Neutrophil (primary cell): Measurements from ENCODE around the gene MYO15A.

Experiments
- H3K27ac ChIP-seq: fragments of 200-600 bp; sonication (generic); 2 replicates; pipeline ENCODE4 v1.5.1; 2016; ENCODE audit warnings: mild to moderate bottlenecking, moderate library complexity
- H3K27me3 ChIP-seq: fragments of 200-600 bp; sonication (generic); 2 replicates; pipeline ENCODE4 v1.6.0; 2016; ENCODE audit warnings: mild to moderate bottlenecking
- H3K36me3 ChIP-seq: fragments of 200-600 bp; sonication (generic); 2 replicates; pipeline ENCODE4 v1.5.1; 2017
- H3K4me1 ChIP-seq, 2 experiments: fragments of 200-600 bp in 1 of 2; sonication (generic) in 1 of 2; 1 replicate in 1 of 2; 2 replicates in 1 of 2; pipeline versions ENCODE4 v1.5.1 to v1.6.1; 2013 to 2016; ENCODE audit warnings: low read depth in 1 of 2, low read length in 1 of 2, mild to moderate bottlenecking in 1 of 2, moderate library complexity in 1 of 2; ENCODE audit not compliant: control insufficient read depth in 1 of 2, insufficient read depth in 1 of 2
- H3K4me3 ChIP-seq, 2 experiments: fragments of 200-600 bp in 1 of 2; sonication (generic) in 1 of 2; 1 replicate in 1 of 2; 2 replicates in 1 of 2; pipeline ENCODE4 v1.5.1; 2013 to 2016; ENCODE audit warnings: low read depth in 1 of 2, low read length in 1 of 2, mild to moderate bottlenecking in 1 of 2, moderate library complexity in 1 of 2
- H3K9me3 ChIP-seq: fragments of 200-600 bp; sonication (generic); 2 replicates; pipeline ENCODE4 v1.5.1; 2016
- TF ChIP-seq, protein P1 (sequence below): fragments of 200-600 bp; sonication (generic); IDR thresholded peaks from 2 replicates; pipeline ENCODE4 v1.5.1; 2016; ENCODE audit warnings: antibody characterized with exemption

Gene MYO15A

DNA sequence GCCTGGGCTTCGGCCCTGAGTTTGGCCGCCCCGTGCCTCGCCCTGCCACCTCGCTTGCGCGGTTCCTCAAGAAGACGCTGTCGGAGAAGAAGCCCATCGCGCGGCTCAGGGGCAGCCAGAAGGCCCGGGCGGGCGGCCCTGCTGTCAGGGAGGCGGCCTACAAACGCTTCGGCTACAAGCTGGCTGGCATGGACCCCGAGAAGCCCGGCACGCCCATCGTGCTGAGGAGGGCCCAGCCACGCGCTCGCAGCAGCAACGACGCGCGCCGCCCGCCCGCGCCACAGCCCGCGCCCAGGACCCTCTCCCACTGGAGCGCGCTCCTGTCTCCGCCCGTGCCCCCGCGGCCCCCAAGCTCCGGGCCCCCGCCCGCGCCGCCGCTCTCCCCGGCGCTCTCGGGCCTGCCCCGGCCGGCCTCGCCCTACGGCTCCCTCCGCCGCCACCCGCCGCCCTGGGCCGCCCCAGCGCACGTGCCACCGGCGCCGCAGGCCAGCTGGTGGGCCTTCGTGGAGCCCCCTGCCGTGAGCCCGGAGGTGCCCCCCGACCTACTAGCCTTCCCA is 12.0 kb downstream of the MYO15A start:
- H3K27me3 ChIP-seq: no peaks in the 10 kb centered on the region
- no peaks in the 10 kb centered on the region for H3K36me3 ChIP-seq
- H3K4me3 ChIP-seq: no peak overlapping the region
- no peaks in the 10 kb centered on the region for H3K4me1 ChIP-seq
- no peaks in the 10 kb centered on the region for H3K9me3 ChIP-seq
- TF ChIP-seq, protein P1, sequence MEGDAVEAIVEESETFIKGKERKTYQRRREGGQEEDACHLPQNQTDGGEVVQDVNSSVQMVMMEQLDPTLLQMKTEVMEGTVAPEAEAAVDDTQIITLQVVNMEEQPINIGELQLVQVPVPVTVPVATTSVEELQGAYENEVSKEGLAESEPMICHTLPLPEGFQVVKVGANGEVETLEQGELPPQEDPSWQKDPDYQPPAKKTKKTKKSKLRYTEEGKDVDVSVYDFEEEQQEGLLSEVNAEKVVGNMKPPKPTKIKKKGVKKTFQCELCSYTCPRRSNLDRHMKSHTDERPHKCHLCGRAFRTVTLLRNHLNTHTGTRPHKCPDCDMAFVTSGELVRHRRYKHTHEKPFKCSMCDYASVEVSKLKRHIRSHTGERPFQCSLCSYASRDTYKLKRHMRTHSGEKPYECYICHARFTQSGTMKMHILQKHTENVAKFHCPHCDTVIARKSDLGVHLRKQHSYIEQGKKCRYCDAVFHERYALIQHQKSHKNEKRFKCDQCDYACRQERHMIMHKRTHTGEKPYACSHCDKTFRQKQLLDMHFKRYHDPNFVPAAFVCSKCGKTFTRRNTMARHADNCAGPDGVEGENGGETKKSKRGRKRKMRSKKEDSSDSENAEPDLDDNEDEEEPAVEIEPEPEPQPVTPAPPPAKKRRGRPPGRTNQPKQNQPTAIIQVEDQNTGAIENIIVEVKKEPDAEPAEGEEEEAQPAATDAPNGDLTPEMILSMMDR: no peak
- H3K27ac ChIP-seq: no peak overlapping the region

DNA sequence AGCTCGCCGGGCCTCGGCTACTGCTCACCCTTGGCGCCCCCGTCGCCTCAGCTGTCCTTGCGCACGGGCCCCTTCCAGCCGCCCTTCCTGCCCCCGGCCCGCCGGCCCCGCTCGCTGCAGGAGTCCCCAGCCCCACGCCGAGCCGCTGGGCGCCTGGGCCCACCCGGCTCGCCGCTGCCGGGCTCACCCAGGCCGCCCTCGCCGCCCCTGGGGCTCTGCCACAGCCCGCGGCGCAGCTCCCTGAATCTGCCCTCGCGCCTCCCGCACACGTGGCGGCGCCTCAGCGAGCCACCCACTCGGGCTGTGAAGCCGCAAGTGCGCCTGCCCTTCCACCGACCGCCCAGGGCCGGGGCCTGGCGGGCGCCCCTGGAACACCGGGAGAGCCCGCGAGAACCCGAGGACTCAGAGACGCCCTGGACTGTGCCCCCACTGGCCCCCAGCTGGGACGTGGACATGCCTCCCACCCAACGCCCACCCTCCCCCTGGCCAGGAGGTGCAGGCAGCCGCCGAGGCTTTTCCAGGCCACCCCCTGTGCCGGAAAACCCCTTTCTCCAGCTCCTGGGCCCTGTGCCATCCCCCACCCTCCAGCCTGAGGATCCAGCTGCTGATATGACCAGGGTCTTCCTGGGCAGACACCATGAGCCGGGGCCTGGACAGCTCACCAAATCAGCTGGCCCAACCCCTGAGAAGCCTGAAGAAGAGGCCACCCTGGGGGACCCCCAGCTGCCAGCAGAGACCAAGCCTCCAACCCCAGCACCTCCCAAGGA is 12.8 kb downstream of the MYO15A start:
- Histone ChIP-seq H3K36me3 (no peaks in the 10 kb centered on the region), H3K9me3 (no peaks in the 10 kb centered on the region), H3K4me3 (no peak overlapping the region), H3K27ac (no peak overlapping the region), H3K27me3 (no peaks in the 10 kb centered on the region), H3K4me1 (no peaks in the 10 kb centered on the region)
- TF ChIP-seq, protein P1: no peak

GRCh38 chr17:18122990-18123753 is 14.6 kb downstream of the MYO15A start:
- H3K27me3 ChIP-seq: no peaks in the 10 kb centered on the region
- no peak overlapping the region for H3K27ac ChIP-seq
- no peaks in the 10 kb centered on the region for H3K4me1 ChIP-seq
- no peak overlapping the region for H3K4me3 ChIP-seq
- H3K36me3 ChIP-seq: no peaks in the 10 kb centered on the region
- no peaks in the 10 kb centered on the region for H3K9me3 ChIP-seq
- TF ChIP-seq, protein P1: no peak

DNA sequence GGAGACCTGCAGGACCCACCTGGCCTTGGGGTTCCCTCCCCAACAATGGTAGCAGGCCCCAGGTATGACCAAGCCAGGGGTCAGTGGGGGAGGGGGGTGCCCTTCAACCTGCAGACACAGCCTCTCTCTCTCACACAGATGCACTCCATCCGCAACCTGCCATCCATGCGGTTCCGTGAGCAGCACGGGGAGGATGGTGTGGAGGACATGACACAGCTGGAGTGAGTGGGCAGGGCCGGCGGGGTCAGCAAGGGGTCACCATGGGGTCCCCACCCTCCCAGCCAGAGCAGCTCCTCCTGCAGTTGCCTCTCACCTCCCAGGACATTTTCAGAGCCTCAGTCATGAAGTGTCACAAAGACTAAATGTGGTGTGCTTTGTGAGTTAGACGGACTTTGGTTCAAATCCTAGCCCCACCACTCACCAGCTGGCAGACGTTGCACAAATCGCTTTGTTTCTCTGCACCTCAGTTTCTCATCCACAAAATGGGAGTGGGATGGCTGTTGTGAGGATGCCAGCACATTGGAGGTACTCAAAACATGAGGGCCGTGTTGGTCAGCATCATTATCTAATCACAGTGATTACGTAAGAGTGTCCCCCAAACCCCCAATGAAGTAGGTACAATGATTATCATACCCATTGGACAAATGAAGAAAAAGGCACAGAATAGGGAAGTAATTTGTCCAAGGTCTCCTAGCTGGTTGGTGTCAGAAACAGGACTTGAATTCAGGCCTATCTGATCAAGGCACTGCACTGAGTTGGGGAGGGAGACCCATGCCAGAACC is 16.0 kb downstream of the MYO15A start:
- H3K4me3 ChIP-seq: no peak overlapping the region
- H3K9me3 ChIP-seq: no peaks in the 10 kb centered on the region
- H3K27me3 ChIP-seq: no peaks in the 10 kb centered on the region
- no peak overlapping the region for H3K27ac ChIP-seq
- H3K4me1 ChIP-seq: no peaks in the 10 kb centered on the region
- H3K36me3 ChIP-seq: no peaks in the 10 kb centered on the region
- TF ChIP-seq, protein P1: no peak

GRCh38 chr17:18129041-18129502 is 20.5 kb downstream of the MYO15A start:
- Histone ChIP-seq H3K27me3 (no peaks in the 10 kb centered on the region), H3K4me1 (no peaks in the 10 kb centered on the region), H3K9me3 (no peaks in the 10 kb centered on the region), H3K36me3 (no peaks in the 10 kb centered on the region), H3K4me3 (no peak overlapping the region), H3K27ac (no peak overlapping the region)
- TF ChIP-seq, protein P1: no peak
